ENCODE data around the gene PCSK4. TPM values are rescaled to one million over a fixed set of nuclear protein-coding genes. Genes with fewer than 3 reads are reported as not detected.

PCSK4 gene
- polyA plus RNA-seq, 1 donor (not counting 4 experiments of a cell fraction or from before 2014, with no cell fraction given), result 0.25 TPM

DNA sequence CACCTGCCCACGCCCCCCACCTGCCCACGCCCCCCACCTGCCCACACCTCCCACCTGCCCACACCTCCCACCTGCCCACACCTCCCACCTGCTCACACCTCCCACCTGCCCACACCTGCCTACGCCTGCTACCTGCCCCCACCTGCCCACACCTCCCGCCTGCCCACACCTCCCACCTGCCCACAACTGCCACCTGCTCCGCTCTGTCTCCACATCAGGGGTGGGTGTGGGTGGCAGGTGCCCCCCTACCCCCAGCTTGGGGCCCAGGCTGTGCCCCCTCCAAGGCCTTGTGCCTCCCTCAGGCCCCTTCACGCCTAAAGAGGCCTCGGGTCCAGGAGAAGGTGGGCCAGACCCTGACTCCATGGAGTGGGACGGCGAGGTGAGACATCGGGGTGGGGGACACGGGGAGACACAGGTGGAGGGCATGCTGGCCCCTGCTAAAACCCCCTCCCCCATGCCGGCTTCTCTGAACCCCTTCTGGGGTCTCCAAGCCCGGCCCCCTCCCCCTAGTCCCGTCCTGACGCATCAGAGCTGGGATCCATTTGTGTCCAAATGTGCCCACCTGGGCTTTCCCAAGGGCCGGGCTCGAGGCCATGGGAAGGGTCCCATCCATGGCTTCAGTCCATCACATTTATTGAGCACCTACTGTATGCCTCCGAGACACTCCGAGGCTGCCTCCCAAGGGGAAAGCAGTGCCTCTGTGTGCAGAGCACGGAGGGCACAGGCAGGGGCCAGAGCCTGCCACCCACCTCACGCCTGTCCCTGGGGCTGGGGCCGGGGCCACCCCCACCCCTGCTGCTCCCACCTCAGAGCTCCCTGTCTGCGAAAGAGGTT lies 38.7 kb upstream of the PCSK4 start:
- Histone ChIP-seq H2AFZ (ENCODE audit: control insufficient read depth, low read length) (no peak overlapping the region), H3K27me3 (ENCODE audit: control insufficient read depth, extremely low read depth, insufficient read depth, low read length) (peaks cover 24% of the 10 kb centered on the region), H3K9me3 (ENCODE audit: control insufficient read depth, low read depth, low read length) (no peaks in the 10 kb centered on the region), H3K4me3 (ENCODE audit: control insufficient read depth in 2 of 3, extremely low read depth in 1 of 3, insufficient read depth in 2 of 3, low read depth in 1 of 3, low read length in 3 of 3) (no peak overlapping the region), H3K27ac (ENCODE audit: control insufficient read depth, insufficient read depth, low read length) (no peak overlapping the region), H3K9me1 (ENCODE audit: control insufficient read depth, extremely low read depth, insufficient read depth, low read length) (no peaks in the 10 kb centered on the region), H3K36me3 (ENCODE audit: control insufficient read depth in 2 of 2, extremely low read depth in 1 of 2, insufficient read depth in 2 of 2, low read length in 2 of 2) (no peaks in the 10 kb centered on the region), H3K9ac (ENCODE audit: control insufficient read depth, extremely low read depth, insufficient read depth, low read length) (no peak overlapping the region), H3K4me1 (ENCODE audit: control insufficient read depth, extremely low read depth, insufficient read depth, low read length) (no peaks in the 10 kb centered on the region), H3K79me2 (ENCODE audit: control insufficient read depth, insufficient read depth, low read length) (no peaks in the 10 kb centered on the region), H4K20me1 (ENCODE audit: control insufficient read depth, extremely low read depth, insufficient read depth, low read length) (peaks cover 2% of the 10 kb centered on the region), H3K4me2 (ENCODE audit: control insufficient read depth, extremely low read depth, insufficient read depth, low read depth, low read length) (no peak overlapping the region)
- FAIRE-seq, result no peak
- dilution Hi-C loops (cut with MboI; ENCODE audit: extremely low pct_ligation_motif_present, low sequenced_read_pairs), result no loop called here
- TF ChIP-seq, protein P1, sequence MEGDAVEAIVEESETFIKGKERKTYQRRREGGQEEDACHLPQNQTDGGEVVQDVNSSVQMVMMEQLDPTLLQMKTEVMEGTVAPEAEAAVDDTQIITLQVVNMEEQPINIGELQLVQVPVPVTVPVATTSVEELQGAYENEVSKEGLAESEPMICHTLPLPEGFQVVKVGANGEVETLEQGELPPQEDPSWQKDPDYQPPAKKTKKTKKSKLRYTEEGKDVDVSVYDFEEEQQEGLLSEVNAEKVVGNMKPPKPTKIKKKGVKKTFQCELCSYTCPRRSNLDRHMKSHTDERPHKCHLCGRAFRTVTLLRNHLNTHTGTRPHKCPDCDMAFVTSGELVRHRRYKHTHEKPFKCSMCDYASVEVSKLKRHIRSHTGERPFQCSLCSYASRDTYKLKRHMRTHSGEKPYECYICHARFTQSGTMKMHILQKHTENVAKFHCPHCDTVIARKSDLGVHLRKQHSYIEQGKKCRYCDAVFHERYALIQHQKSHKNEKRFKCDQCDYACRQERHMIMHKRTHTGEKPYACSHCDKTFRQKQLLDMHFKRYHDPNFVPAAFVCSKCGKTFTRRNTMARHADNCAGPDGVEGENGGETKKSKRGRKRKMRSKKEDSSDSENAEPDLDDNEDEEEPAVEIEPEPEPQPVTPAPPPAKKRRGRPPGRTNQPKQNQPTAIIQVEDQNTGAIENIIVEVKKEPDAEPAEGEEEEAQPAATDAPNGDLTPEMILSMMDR (optimal IDR thresholded peaks at IDR 0.05 in 1 of 3, IDR thresholded peaks at IDR 0.05 in 1 of 3, conservative IDR thresholded peaks at IDR 0.05 in 1 of 3; ENCODE audit: extremely low read depth in 1 of 3, insufficient read depth in 2 of 3, low read length in 3 of 3), result no peak
- TF ChIP-seq EZH2 (IDR thresholded peaks at IDR 0.05; ENCODE audit: low read length), result no peak
- no peak for DNase-seq (ENCODE audit: low read depth, low spot score)

DNA sequence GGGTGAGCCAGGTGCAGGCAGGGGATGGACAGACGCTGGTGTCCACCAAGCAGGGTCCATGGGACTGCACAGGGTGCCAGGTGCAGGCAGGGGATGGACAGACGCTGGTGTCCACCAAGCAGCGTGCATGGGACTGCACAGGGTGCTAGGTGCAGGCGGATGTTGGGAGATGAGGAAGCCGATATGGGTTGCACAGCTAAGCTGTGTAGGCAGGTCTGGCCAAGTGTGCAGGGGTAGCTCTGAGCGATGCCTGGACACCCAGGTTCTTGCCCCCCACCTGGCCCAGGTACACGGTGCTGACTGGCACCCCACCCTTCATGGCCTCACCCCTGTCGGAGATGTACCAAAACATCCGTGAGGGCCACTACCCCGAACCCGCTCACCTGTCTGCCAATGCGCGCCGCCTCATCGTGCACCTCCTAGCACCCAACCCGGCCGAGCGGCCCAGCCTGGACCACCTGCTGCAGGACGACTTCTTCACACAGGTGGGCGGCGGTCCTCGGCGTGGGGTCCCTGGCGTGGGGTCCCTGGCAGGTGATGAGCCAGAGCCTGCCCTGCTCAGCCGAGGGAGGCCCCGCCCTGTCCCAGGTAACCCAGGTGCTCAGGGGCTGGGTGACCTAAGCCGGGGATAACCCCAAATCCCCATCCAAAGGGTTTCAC lies 37.6 kb upstream of the PCSK4 start:
- Histone ChIP-seq H3K27ac (ENCODE audit: control insufficient read depth, insufficient read depth, low read length) (no peak overlapping the region), H3K27me3 (ENCODE audit: control insufficient read depth, extremely low read depth, insufficient read depth, low read length) (peaks cover 33% of the 10 kb centered on the region)

More for the DNA sequence above, 37.6 kb upstream of the PCSK4 start:
- TF ChIP-seq EZH2 (IDR thresholded peaks at IDR 0.05; ENCODE audit: low read length), result no peak
- TF ChIP-seq, protein P1 (optimal IDR thresholded peaks at IDR 0.05 in 1 of 3, IDR thresholded peaks at IDR 0.05 in 1 of 3, conservative IDR thresholded peaks at IDR 0.05 in 1 of 3; ENCODE audit: extremely low read depth in 1 of 3, insufficient read depth in 2 of 3, low read length in 3 of 3), result no peak
- no peak for FAIRE-seq
- Histone ChIP-seq H3K4me1 (ENCODE audit: control insufficient read depth, extremely low read depth, insufficient read depth, low read length) (no peaks in the 10 kb centered on the region), H3K9me1 (ENCODE audit: control insufficient read depth, extremely low read depth, insufficient read depth, low read length) (no peaks in the 10 kb centered on the region), H3K79me2 (ENCODE audit: control insufficient read depth, insufficient read depth, low read length) (no peaks in the 10 kb centered on the region), H3K36me3 (ENCODE audit: control insufficient read depth in 2 of 2, extremely low read depth in 1 of 2, insufficient read depth in 2 of 2, low read length in 2 of 2) (no peaks in the 10 kb centered on the region), H3K4me3 (ENCODE audit: control insufficient read depth in 2 of 3, extremely low read depth in 1 of 3, insufficient read depth in 2 of 3, low read depth in 1 of 3, low read length in 3 of 3) (no peak overlapping the region), H4K20me1 (ENCODE audit: control insufficient read depth, extremely low read depth, insufficient read depth, low read length) (peaks cover 2% of the 10 kb centered on the region), H3K9me3 (ENCODE audit: control insufficient read depth, low read depth, low read length) (no peaks in the 10 kb centered on the region), H2AFZ (ENCODE audit: control insufficient read depth, low read length) (no peak overlapping the region), H3K4me2 (ENCODE audit: control insufficient read depth, extremely low read depth, insufficient read depth, low read depth, low read length) (no peak overlapping the region), H3K9ac (ENCODE audit: control insufficient read depth, extremely low read depth, insufficient read depth, low read length) (no peak overlapping the region)
- no peak for DNase-seq (ENCODE audit: low read depth, low spot score)
- dilution Hi-C loops (cut with MboI; ENCODE audit: extremely low pct_ligation_motif_present, low sequenced_read_pairs), result no loop called here
